Fibroblast of lung (primary cell): Measurements from ENCODE around the gene CHSY1. TPM values are rescaled to one million over a fixed set of nuclear protein-coding genes. Genes with fewer than 3 reads are reported as not detected.

Experiments
- DNase-seq, 2 donors: peaks; one replicate each; pipeline versions ENCODE4 v3.0.0 to v3.0.0-alpha.2; 2010; ENCODE audit warnings: low read depth in 2 of 2
- H2AFZ ChIP-seq: 2 replicates; pipeline ENCODE4 v1.5.1; 2012; ENCODE audit warnings: low read length, control low read depth, inconsistent platforms
- H3K27ac ChIP-seq: 2 replicates; pipeline ENCODE4 v1.5.1; 2011; ENCODE audit warnings: low read length, control low read depth; ENCODE audit not compliant: insufficient read depth
- H3K27me3 ChIP-seq: 2 replicates; pipeline ENCODE4 v1.5.1; 2011; ENCODE audit warnings: mild to moderate bottlenecking, low read length; ENCODE audit not compliant: control insufficient read depth, insufficient read depth
- H3K36me3 ChIP-seq: 2 replicates; pipeline ENCODE4 v1.5.1; 2011; ENCODE audit warnings: low read length; ENCODE audit not compliant: control insufficient read depth, insufficient read depth
- H3K4me1 ChIP-seq: 2 replicates; pipeline ENCODE4 v1.5.1; 2011; ENCODE audit warnings: low read length; ENCODE audit not compliant: control insufficient read depth, insufficient read depth; ENCODE audit errors: extremely low read depth
- H3K4me2 ChIP-seq: 2 replicates; pipeline ENCODE4 v1.5.1; 2011; ENCODE audit warnings: low read length, control low read depth; ENCODE audit not compliant: insufficient read depth; ENCODE audit errors: extremely low read depth
- H3K4me3 ChIP-seq, 4 experiments: fragments of 200-600 bp in 1 of 4; sonication (generic) in 1 of 4; replicated peaks in 1 of 4; 2 replicates each; pipeline ENCODE4 v1.5.1; 2011 to 2016; ENCODE audit warnings: low read length in 4 of 4, low read depth in 3 of 4, mild to moderate bottlenecking in 3 of 4, control low read depth in 2 of 4, inconsistent platforms in 1 of 4, mixed read lengths in 1 of 4; ENCODE audit not compliant: insufficient read depth in 1 of 4; ENCODE audit errors: control extremely low read depth in 1 of 4
- H3K79me2 ChIP-seq: 2 replicates; pipeline ENCODE4 v1.5.1; 2012; ENCODE audit warnings: mild to moderate bottlenecking, low read length, inconsistent platforms; ENCODE audit not compliant: control insufficient read depth, insufficient read depth
- H3K9ac ChIP-seq: 2 replicates; pipeline ENCODE4 v1.5.1; 2011; ENCODE audit warnings: mild to moderate bottlenecking, low read length, control low read depth; ENCODE audit not compliant: insufficient read depth
- H3K9me3 ChIP-seq: 2 replicates; pipeline ENCODE4 v1.5.1; 2012; ENCODE audit warnings: low read depth, low read length; ENCODE audit not compliant: control insufficient read depth, insufficient read depth
- H4K20me1 ChIP-seq: 2 replicates; pipeline ENCODE4 v1.5.1; 2011; ENCODE audit warnings: low read length; ENCODE audit not compliant: control insufficient read depth, insufficient read depth; ENCODE audit errors: extremely low read depth
- EZH2 ChIP-seq: IDR thresholded peaks from 2 replicates; pipeline ENCODE4 v1.5.1; 2012; ENCODE audit warnings: low read length, control low read depth, mild to moderate bottlenecking; ENCODE audit errors: missing control alignments
- polyA plus RNA-seq, 2 donors: library from polyadenylated mRNA; depleted of rRNA in 1 of 2; stranded (reverse) in 1 of 2; unstranded in 1 of 2; fragments of >200 nt; gene quantifications; 2 replicates each; pipeline ENCODE4 v1.2.1, GENCODE V29; 2011 to 2012; ENCODE audit warnings: missing spikeins in 1 of 2
- total RNA-seq: library from RNA; depleted of rRNA; stranded (reverse); fragments of >200 nt; gene quantifications from 2 replicates; pipeline ENCODE4 v1.2.1, GENCODE V29; 2014
- TF ChIP-seq, protein P1 (sequence below), 2 donors: IDR thresholded peaks in 1 of 2; conservative IDR thresholded peaks in 1 of 2; 1 replicate in 1 of 2; 2 replicates in 1 of 2; pipeline ENCODE4 v1.5.1; 2011 to 2012; ENCODE audit warnings: low read length in 2 of 2, control low read depth in 1 of 2, inconsistent platforms in 1 of 2, low read depth in 1 of 2, mild to moderate bottlenecking in 1 of 2

Gene CHSY1
- total and polyA plus RNA-seq, 2 donors (not counting 1 experiment from before 2014, with no cell fraction given): 28.6 to 57.0 TPM

DNA sequence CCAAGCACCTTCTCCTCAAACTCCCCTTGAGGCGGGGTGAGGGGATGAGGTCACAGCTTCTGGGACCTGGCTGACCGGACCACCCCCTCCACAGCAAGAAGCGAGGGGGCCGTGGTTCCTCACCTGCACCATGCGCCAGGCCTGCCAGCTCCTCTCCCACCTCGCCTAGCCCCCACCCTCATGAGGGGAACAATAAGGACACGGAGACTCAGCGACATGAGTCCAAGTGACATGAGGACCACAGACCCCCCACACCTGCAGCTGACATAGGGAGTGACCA is 118.7 kb downstream of the CHSY1 start:
- H3K27me3 ChIP-seq: no peaks in the 10 kb centered on the region
- no peaks in the 10 kb centered on the region for H3K79me2 ChIP-seq
- no peak for TF ChIP-seq EZH2
- TF ChIP-seq, protein P1, sequence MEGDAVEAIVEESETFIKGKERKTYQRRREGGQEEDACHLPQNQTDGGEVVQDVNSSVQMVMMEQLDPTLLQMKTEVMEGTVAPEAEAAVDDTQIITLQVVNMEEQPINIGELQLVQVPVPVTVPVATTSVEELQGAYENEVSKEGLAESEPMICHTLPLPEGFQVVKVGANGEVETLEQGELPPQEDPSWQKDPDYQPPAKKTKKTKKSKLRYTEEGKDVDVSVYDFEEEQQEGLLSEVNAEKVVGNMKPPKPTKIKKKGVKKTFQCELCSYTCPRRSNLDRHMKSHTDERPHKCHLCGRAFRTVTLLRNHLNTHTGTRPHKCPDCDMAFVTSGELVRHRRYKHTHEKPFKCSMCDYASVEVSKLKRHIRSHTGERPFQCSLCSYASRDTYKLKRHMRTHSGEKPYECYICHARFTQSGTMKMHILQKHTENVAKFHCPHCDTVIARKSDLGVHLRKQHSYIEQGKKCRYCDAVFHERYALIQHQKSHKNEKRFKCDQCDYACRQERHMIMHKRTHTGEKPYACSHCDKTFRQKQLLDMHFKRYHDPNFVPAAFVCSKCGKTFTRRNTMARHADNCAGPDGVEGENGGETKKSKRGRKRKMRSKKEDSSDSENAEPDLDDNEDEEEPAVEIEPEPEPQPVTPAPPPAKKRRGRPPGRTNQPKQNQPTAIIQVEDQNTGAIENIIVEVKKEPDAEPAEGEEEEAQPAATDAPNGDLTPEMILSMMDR (conservative IDR thresholded peaks at IDR 0.05 in 1 of 2, IDR thresholded peaks at IDR 0.05 in 1 of 2; ENCODE audit: low read depth in 1 of 2, low read length in 2 of 2): no peak
- H2AFZ ChIP-seq: no peak overlapping the region
- H3K9me3 ChIP-seq: no peaks in the 10 kb centered on the region
- H3K4me2 ChIP-seq: no peak overlapping the region
- H3K27ac ChIP-seq: no peak overlapping the region
- H3K4me3 ChIP-seq: no peak overlapping the region
- H3K36me3 ChIP-seq: no peaks in the 10 kb centered on the region
- no peak for DNase-seq
- H3K4me1 ChIP-seq: peaks cover 6% of the 10 kb centered on the region
- H4K20me1 ChIP-seq: no peaks in the 10 kb centered on the region
- no peak overlapping the region for H3K9ac ChIP-seq

DNA sequence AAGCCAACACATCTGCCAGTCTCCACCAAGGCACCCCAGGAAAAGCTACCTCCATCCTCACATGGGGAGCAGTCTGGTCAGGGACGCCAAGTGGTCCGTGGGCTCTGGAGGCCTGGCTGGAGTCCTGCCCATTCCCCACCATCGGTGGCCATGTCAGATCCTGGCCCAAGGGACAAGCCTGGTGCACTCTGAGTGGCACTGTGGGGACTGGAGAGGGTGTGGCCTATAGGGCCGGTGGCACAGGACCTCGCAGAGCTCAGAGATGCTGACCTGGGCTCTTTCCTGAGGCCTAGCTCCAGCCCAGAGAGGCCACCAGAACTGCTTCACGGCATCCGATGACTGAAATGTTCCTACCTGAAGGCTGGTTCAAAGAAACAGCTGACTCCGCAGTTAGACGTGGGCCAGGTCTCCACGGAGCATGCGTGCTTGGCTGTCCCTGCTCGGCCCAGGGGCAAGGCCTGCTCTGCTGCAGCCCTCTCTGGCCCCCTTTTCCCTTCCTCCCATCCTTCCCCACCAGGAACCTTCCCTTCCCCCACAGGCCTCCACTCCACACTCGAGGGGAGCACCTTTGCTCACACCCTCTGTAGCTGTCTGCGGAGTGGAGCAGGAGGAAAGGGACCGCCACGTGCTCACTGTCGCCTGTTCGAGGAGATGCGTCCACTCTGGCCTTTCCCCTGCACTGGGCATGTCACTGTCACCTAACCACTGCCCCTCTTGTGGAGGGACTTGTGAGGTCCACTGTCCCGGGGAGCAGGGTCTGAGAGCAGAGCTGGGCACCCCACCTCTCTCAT is 119.3 kb downstream of the CHSY1 start:
- no peaks in the 10 kb centered on the region for H3K9me3 ChIP-seq
- no peak overlapping the region for H3K9ac ChIP-seq
- peaks cover 7% of the 10 kb centered on the region for H3K4me1 ChIP-seq
- H3K79me2 ChIP-seq: no peaks in the 10 kb centered on the region
- H3K4me2 ChIP-seq: no peak overlapping the region
- no peaks in the 10 kb centered on the region for H4K20me1 ChIP-seq
- no peak overlapping the region for H3K4me3 ChIP-seq
- no peak for TF ChIP-seq EZH2
- TF ChIP-seq, protein P1 (conservative IDR thresholded peaks at IDR 0.05 in 1 of 2, IDR thresholded peaks at IDR 0.05 in 1 of 2; ENCODE audit: low read depth in 1 of 2, low read length in 2 of 2): no peak
- no peak for DNase-seq
- no peaks in the 10 kb centered on the region for H3K36me3 ChIP-seq
- H3K27ac ChIP-seq: no peak overlapping the region
- no peaks in the 10 kb centered on the region for H3K27me3 ChIP-seq
- H2AFZ ChIP-seq: no peak overlapping the region

DNA sequence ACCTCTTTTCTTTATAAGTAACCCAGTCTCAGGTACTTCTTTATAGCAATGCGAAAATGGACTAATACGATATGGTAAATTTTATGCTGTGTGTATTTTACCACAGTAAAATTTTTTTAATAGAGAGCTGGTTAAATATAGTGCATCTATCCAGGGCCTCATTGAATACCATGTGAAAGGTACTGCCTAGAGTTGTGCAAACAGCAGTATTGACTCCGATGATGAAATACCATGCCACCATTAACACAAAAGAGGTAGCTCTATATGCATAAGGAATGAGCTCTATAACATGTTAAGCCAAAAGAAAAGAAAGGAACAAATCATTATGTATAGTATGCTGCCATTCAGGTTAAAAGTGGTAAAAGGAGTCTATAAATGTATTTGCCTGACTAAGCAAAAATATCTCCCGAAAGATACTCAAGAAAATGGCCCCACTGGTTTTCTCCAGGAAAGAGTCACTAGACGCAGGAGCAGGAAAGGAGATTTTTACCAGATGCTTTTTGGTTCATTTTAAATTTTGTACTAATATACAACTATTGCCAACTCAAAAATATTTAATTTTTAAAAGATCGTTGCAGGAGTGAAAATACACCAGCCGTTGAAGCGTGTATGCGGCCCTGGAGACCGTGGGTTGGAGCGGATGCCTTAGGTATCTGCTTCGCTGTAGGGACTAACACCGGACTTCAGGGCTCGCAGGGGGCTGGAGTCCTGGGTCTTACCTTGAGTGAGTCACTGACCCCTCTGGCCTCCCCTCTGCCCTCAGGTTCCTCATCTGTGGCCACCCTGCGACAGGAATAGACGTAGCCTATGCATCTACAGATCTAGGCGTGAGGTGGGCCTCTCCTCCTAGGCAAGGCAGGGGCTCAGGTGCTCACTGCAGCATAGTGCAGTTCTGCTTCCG is 120.1 kb downstream of the CHSY1 start:
- Histone ChIP-seq H3K4me2 (no peak overlapping the region), H3K36me3 (no peaks in the 10 kb centered on the region), H3K4me3 (no peak overlapping the region), H3K4me1 (peaks cover 16% of the 10 kb centered on the region), H3K27me3 (no peaks in the 10 kb centered on the region), H2AFZ (no peak overlapping the region), H3K27ac (no peak overlapping the region), H3K9me3 (no peaks in the 10 kb centered on the region), H3K79me2 (no peaks in the 10 kb centered on the region), H4K20me1 (no peaks in the 10 kb centered on the region), H3K9ac (no peak overlapping the region)
- no peak for TF ChIP-seq EZH2
- TF ChIP-seq, protein P1 (conservative IDR thresholded peaks at IDR 0.05 in 1 of 2, IDR thresholded peaks at IDR 0.05 in 1 of 2; ENCODE audit: low read depth in 1 of 2, low read length in 2 of 2): no peak
- no peak for DNase-seq
